Endothelial cell of umbilical vein (primary cell): Measurements from ENCODE around the gene GNB1. TPM values are rescaled to one million over a fixed set of nuclear protein-coding genes. Genes with fewer than 3 reads are reported as not detected.

Source experiments
- BruUV-seq: library from RNA; stranded (reverse); fragments of 400-500 nt; replicated peaks from 2 replicates; lab custom pipeline; 2021; lab: Mats Ljungman, UMichigan
- CTCF ChIA-PET: fragments of 300-600, 350-600 bp; sonication (Branson Sonifier 250); formaldehyde crosslinking; loops from one replicate; lab custom pipeline; 2021; ENCODE audit warnings: antibody characterized with exemption, inconsistent platforms; lab: Charles Lee
- POLR2A ChIA-PET: fragments of 300-600, 350-600 bp; sonication (Branson Sonifier 250); formaldehyde crosslinking; loops from one replicate; lab custom pipeline; 2021; ENCODE audit warnings: antibody characterized with exemption, inconsistent platforms; lab: Charles Lee
- DNase-seq: peaks from one replicate; pipeline ENCODE4 v3.0.0-alpha.2; 2011; ENCODE audit warnings: low read depth, low spot score
- FAIRE-seq: peaks from 2 replicates; lab custom pipeline; 2011; peaks lifted over from hg19 to GRCh38; lab: Jason Lieb, UNC
- H2AFZ ChIP-seq: 2 replicates; pipeline ENCODE4 v1.6.0; 2012; ENCODE audit warnings: low read depth, low read length, control low read depth, inconsistent platforms
- H3K27ac ChIP-seq: 2 replicates; pipeline ENCODE4 v1.5.1; 2011; ENCODE audit warnings: low read depth, mild to moderate bottlenecking, control low read depth, low read length, moderate library complexity; ENCODE audit not compliant: insufficient read depth
- H3K27me3 ChIP-seq, 2 experiments: 2 replicates each; pipeline versions ENCODE4 v1.6.0 to v1.6.1; 2011; ENCODE audit warnings: low read length in 2 of 2, mixed read lengths in 1 of 2; ENCODE audit not compliant: control insufficient read depth in 2 of 2, insufficient read depth in 2 of 2
- H3K36me3 ChIP-seq, 2 experiments: 2 replicates in 1 of 2; 3 replicates in 1 of 2; pipeline ENCODE4 v1.5.1; 2011; ENCODE audit warnings: low read length in 2 of 2, mild to moderate bottlenecking in 1 of 2, moderate library complexity in 1 of 2; ENCODE audit not compliant: control insufficient read depth in 2 of 2, insufficient read depth in 2 of 2; ENCODE audit errors: extremely low read depth in 1 of 2
- H3K4me1 ChIP-seq: 3 replicates; pipeline ENCODE4 v1.5.1; 2011; ENCODE audit warnings: mild to moderate bottlenecking, low read length; ENCODE audit not compliant: control insufficient read depth, insufficient read depth; ENCODE audit errors: extremely low read depth
- H3K4me2 ChIP-seq: 2 replicates; pipeline ENCODE4 v1.6.1; 2011; ENCODE audit warnings: low read length, control low read depth, mixed read lengths; ENCODE audit not compliant: insufficient read depth
- H3K4me3 ChIP-seq, 3 experiments: fragments of 200-600 bp in 1 of 3; sonication (generic), shearing (Covaris generic) in 1 of 3; replicated peaks in 1 of 3; 2 replicates each; pipeline ENCODE4 v1.5.1; 2011 to 2016; ENCODE audit warnings: control low read depth in 3 of 3, low read length in 3 of 3, mild to moderate bottlenecking in 2 of 3, inconsistent platforms in 1 of 3, low read depth in 1 of 3, moderate library complexity in 1 of 3; ENCODE audit not compliant: insufficient read depth in 1 of 3
- H3K79me2 ChIP-seq: 2 replicates; pipeline ENCODE4 v1.6.0; 2012; ENCODE audit warnings: low read length, inconsistent platforms; ENCODE audit not compliant: control insufficient read depth, insufficient read depth
- H3K9ac ChIP-seq: replicated peaks from 2 replicates; pipeline ENCODE3; 2011; ENCODE audit warnings: low read length, control low read depth; ENCODE audit not compliant: insufficient read depth; ENCODE audit errors: extremely low read depth
- H3K9me1 ChIP-seq: replicated peaks from 3 replicates; pipeline ENCODE4 v1.6.0; 2011; ENCODE audit warnings: mild to moderate bottlenecking, low read length; ENCODE audit not compliant: control insufficient read depth, insufficient read depth; ENCODE audit errors: extremely low read depth
- H3K9me3 ChIP-seq: replicated peaks from 2 replicates; pipeline ENCODE4 v1.5.1; 2012; ENCODE audit warnings: low read length, inconsistent platforms; ENCODE audit not compliant: control insufficient read depth, insufficient read depth
- H4K20me1 ChIP-seq: replicated peaks from 2 replicates; pipeline ENCODE3; 2011; ENCODE audit warnings: mild to moderate bottlenecking, low read length; ENCODE audit not compliant: control insufficient read depth, insufficient read depth; ENCODE audit errors: extremely low read depth
- EZH2 ChIP-seq: IDR thresholded peaks from 2 replicates; pipeline ENCODE4 v1.6.1; 2012; ENCODE audit warnings: borderline replicate concordance, low read depth, mild to moderate bottlenecking, moderate library complexity, low read length, inconsistent platforms; ENCODE audit not compliant: severe bottlenecking
- FOS ChIP-seq: IDR thresholded peaks from 2 replicates; pipeline ENCODE4 v1.6.1; 2011; ENCODE audit warnings: mild to moderate bottlenecking, low read length, moderate library complexity, borderline replicate concordance; ENCODE audit not compliant: insufficient read depth
- GATA2 ChIP-seq: IDR thresholded peaks from 2 replicates; pipeline ENCODE4 v1.7.0; 2011; ENCODE audit warnings: low read depth, mild to moderate bottlenecking, moderate library complexity, mixed read lengths, low read length; ENCODE audit not compliant: insufficient read length, insufficient read depth
- JUN ChIP-seq: IDR thresholded peaks from 2 replicates; pipeline ENCODE4 v1.6.1; 2011; ENCODE audit warnings: borderline replicate concordance, low read depth; ENCODE audit not compliant: insufficient read length, insufficient read depth
- MYC ChIP-seq: IDR thresholded peaks from one replicate; pipeline ENCODE4 v1.6.1; 2011; ENCODE audit warnings: mild to moderate bottlenecking, low read depth, low read length
- POLR2A ChIP-seq: IDR thresholded peaks from 2 replicates; pipeline ENCODE4 v1.6.1; 2012; ENCODE audit warnings: low read depth, mild to moderate bottlenecking, control low read depth, low read length
- POLR2AphosphoS5 ChIP-seq: IDR thresholded peaks from 2 replicates; pipeline ENCODE4 v1.6.1; 2012; ENCODE audit warnings: low read depth, mild to moderate bottlenecking, control low read depth, low read length, moderate library complexity; ENCODE audit not compliant: insufficient read depth
- dilution Hi-C: fragments of 300-500 bp; cut with MboI; formaldehyde crosslinking; loops from one replicate; pipeline ENCODE4 v1.15.0; 2019; ENCODE audit warnings: low sequenced_read_pairs; ENCODE audit not compliant: extremely low pct_ligation_motif_present
- intact Hi-C: fragments of 100-400 bp; cut with micrococcal nuclease; formaldehyde crosslinking; loops from one replicate; pipeline ENCODE4 v1.10.0; 2022
- polyA plus RNA-seq, 4 experiments: library from polyadenylated mRNA; depleted of rRNA in 3 of 4; stranded (reverse) in 3 of 4; unstranded in 1 of 4; fragments of >200 nt; gene quantifications; 2 replicates each; pipeline versions ENCODE4 v1.2.1 to v1.2.3, GENCODE V29; 2011 to 2012; ENCODE audit warnings: missing spikeins in 1 of 4
- total RNA-seq: library from RNA; stranded (reverse); gene quantifications from 2 replicates; pipeline ENCODE4 v1.2.3, GENCODE V29; 2021
- TF ChIP-seq, protein P1 (sequence below), 2 donors: IDR thresholded peaks; 1 replicate in 1 of 2; 2 replicates in 1 of 2; pipeline ENCODE4 v1.5.1; 2011; ENCODE audit warnings: low read length in 2 of 2, mild to moderate bottlenecking in 2 of 2, moderate library complexity in 2 of 2, control low read depth in 1 of 2, inconsistent platforms in 1 of 2, low read depth in 1 of 2; ENCODE audit not compliant: insufficient read depth in 1 of 2; ENCODE audit errors: extremely low read depth in 1 of 2
- TF ChIP-seq, protein P2 (sequence below): IDR thresholded peaks from 2 replicates; pipeline ENCODE4 v1.6.1; 2011; ENCODE audit not compliant: insufficient read depth, insufficient read length

The GNB1 gene
- total and polyA plus RNA-seq, 2 donors (not counting 3 experiments of a cell fraction or from before 2014, with no cell fraction given) = 501 to 529 TPM

DNA sequence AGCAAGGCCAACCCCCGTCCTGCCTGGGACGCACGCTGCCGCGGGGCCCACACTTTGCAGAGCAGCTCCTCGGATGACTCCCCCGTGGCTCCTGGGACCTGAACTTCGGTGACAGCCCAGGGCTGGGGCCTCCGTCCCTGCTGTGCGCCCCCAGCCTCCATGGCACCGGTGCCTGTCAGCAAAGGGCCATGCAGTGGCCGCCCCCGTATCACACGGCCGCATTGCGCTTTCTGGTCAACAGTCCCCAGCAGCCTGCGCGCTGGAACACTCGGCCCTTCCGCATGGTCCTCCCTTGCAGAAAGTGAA, 130.6 kb downstream of the GNB1 start:
- no peak for DNase-seq
- Histone ChIP-seq H3K27me3 (no peaks in the 10 kb centered on the region), H3K27ac (no peak overlapping the region), H3K9me3 (no peaks in the 10 kb centered on the region), H3K36me3 (peaks cover 3 to 43% of the 10 kb centered on the region in 2 experiments), H3K4me2 (no peak overlapping the region), H2AFZ (no peak overlapping the region), H3K4me3 (no peak overlapping the region), H3K9ac (no peak overlapping the region), H3K79me2 (peaks cover 8% of the 10 kb centered on the region), H3K9me1 (no peaks in the 10 kb centered on the region), H3K4me1 (no peaks in the 10 kb centered on the region), H4K20me1 (no peaks in the 10 kb centered on the region)
- CTCF ChIA-PET = no interaction called here
- BruUV-seq = no TSS peak
- no peak for TF ChIP-seq GATA2
- TF ChIP-seq MYC = no peak
- TF ChIP-seq POLR2A = no peak
- TF ChIP-seq FOS = no peak
- TF ChIP-seq, protein P1, sequence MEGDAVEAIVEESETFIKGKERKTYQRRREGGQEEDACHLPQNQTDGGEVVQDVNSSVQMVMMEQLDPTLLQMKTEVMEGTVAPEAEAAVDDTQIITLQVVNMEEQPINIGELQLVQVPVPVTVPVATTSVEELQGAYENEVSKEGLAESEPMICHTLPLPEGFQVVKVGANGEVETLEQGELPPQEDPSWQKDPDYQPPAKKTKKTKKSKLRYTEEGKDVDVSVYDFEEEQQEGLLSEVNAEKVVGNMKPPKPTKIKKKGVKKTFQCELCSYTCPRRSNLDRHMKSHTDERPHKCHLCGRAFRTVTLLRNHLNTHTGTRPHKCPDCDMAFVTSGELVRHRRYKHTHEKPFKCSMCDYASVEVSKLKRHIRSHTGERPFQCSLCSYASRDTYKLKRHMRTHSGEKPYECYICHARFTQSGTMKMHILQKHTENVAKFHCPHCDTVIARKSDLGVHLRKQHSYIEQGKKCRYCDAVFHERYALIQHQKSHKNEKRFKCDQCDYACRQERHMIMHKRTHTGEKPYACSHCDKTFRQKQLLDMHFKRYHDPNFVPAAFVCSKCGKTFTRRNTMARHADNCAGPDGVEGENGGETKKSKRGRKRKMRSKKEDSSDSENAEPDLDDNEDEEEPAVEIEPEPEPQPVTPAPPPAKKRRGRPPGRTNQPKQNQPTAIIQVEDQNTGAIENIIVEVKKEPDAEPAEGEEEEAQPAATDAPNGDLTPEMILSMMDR (IDR thresholded peaks at IDR 0.05; ENCODE audit: extremely low read depth in 1 of 2, insufficient read depth in 1 of 2, low read depth in 1 of 2, low read length in 2 of 2) = no peak
- TF ChIP-seq, protein P2, sequence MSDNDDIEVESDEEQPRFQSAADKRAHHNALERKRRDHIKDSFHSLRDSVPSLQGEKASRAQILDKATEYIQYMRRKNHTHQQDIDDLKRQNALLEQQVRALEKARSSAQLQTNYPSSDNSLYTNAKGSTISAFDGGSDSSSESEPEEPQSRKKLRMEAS = no peak
- no peak for TF ChIP-seq POLR2AphosphoS5
- no peak for TF ChIP-seq EZH2
- no peak for TF ChIP-seq JUN
- dilution Hi-C loops (no loop called here), intact Hi-C loops (no loop called here)
- POLR2A ChIA-PET = no interaction called here
- no peak for FAIRE-seq
